Right atrium auricular region (tissue), 2 donors: ENCODE measurements around the gene CFL2. TPM values are rescaled to one million over a fixed set of nuclear protein-coding genes. Genes with fewer than 3 reads are reported as not detected.

Source experiments
- DNase-seq: peaks from one replicate; pipeline ENCODE4 v3.0.0-alpha.2; 2019; ENCODE audit warnings: low spot score
- H3K27ac ChIP-seq, 2 donors: fragments of 200-600 bp; sonication (generic); 1 replicate in 1 of 2; 2 replicates in 1 of 2; pipeline ENCODE4 v1.5.1; 2016 to 2019
- H3K27me3 ChIP-seq, 2 donors: fragments of 200-600 bp; sonication (generic); one replicate each; pipeline versions ENCODE4 v1.5.1 to v1.6.0; 2017 to 2019
- H3K36me3 ChIP-seq: fragments of 200-600 bp; sonication (generic); one replicate; pipeline ENCODE4 v1.5.1; 2016
- H3K4me1 ChIP-seq, 2 donors: fragments of 200-600 bp; sonication (generic); one replicate each; pipeline versions ENCODE4 v1.5.1 to v1.6.0; 2017 to 2019
- H3K4me3 ChIP-seq, 2 donors: fragments of 200-600 bp; sonication (generic); 1 replicate in 1 of 2; 2 replicates in 1 of 2; pipeline ENCODE4 v1.5.1; 2017 to 2019; ENCODE audit warnings: mild to moderate bottlenecking in 1 of 2, moderate library complexity in 1 of 2
- H3K9me3 ChIP-seq, 2 donors: fragments of 200-600 bp; sonication (generic); one replicate each; pipeline ENCODE4 v1.5.1; 2019
- CTCF ChIP-seq, 2 donors: fragments of 200-600 bp; sonication (generic); IDR thresholded peaks; one replicate each; pipeline ENCODE4 v1.5.1; 2019; ENCODE audit warnings: antibody characterized with exemption in 2 of 2
- total RNA-seq, 2 donors: library from RNA; depleted of rRNA; stranded (reverse); fragments of >200 nt; gene quantifications; one replicate each; pipeline ENCODE4 v1.1.0, GENCODE V29; 2016

CFL2 gene
- total RNA-seq, 2 donors from 2014 or later, result 261 to 441 TPM

DNA sequence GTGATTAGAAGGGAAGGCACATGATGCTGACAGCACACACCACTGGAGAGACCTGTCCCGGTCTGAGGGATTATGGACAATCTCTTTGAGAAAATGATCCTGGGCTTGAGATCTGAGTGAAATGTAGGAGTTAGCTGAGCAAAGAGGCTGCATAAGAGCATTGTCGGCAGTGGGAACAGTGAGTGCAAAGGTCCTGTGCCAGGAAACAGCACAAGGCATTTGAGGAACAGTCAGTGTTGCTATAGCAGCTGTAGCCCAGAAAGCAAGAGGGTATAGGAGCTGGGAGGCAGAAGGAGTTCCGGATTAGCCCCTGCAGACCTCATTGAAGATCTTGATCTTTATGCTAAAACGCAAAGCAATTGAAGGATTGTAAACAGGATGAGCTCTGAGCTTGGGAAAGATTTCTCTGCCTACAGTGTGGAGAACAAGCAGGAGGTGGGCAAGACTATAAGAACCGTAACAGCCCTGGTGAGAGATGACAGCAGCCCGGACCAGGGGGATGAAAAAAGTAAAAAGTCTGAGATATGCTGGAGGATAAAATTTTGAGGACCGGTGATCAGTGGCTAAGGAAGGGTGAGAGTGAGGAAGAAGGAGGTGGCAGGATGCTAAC is 28.5 kb downstream of the CFL2 start:
- no peak overlapping the region for H3K27ac ChIP-seq
- no peaks in the 10 kb centered on the region for H3K9me3 ChIP-seq
- no peak for DNase-seq
- no peak for TF ChIP-seq CTCF (IDR thresholded peaks at IDR 0.05)
- no peak overlapping the region for H3K4me3 ChIP-seq
- H3K27me3 ChIP-seq, result no peaks in the 10 kb centered on the region
- no peaks in the 10 kb centered on the region for H3K36me3 ChIP-seq
- H3K4me1 ChIP-seq, result no peaks in the 10 kb centered on the region

GRCh38 chr14:34684578-34684977 is 29.8 kb downstream of the CFL2 start:
- H3K9me3 ChIP-seq, result no peaks in the 10 kb centered on the region
- no peaks in the 10 kb centered on the region for H3K27me3 ChIP-seq
- H3K36me3 ChIP-seq, result no peaks in the 10 kb centered on the region
- no peak for DNase-seq
- H3K27ac ChIP-seq, result no peak overlapping the region
- no peaks in the 10 kb centered on the region for H3K4me1 ChIP-seq
- no peak for TF ChIP-seq CTCF (IDR thresholded peaks at IDR 0.05)
- H3K4me3 ChIP-seq, result no peak overlapping the region

- Histone ChIP-seq H3K36me3 (no peaks in the 10 kb centered on the region), H3K4me3 (no peak overlapping the region), H3K4me1 (no peaks in the 10 kb centered on the region), H3K27me3 (no peaks in the 10 kb centered on the region), H3K27ac (peak overlapping the region in 1 of 2 donors; percentile 45), H3K9me3 (no peaks in the 10 kb centered on the region)
- TF ChIP-seq CTCF (IDR thresholded peaks at IDR 0.05), result no peak
- DNase-seq, result no peak
Measured at GRCh38 chr14:34682787-34683321, 31.5 kb downstream of the CFL2 start.

- Histone ChIP-seq H3K4me3 (no peak overlapping the region), H3K9me3 (no peaks in the 10 kb centered on the region), H3K36me3 (no peaks in the 10 kb centered on the region), H3K27ac (no peak overlapping the region), H3K27me3 (no peaks in the 10 kb centered on the region), H3K4me1 (no peaks in the 10 kb centered on the region)
- no peak for TF ChIP-seq CTCF (IDR thresholded peaks at IDR 0.05)
- no peak for DNase-seq
Measured at GRCh38 chr14:34680806-34681479, 33.5 kb downstream of the CFL2 start.

GRCh38 chr14:34678735-34679134 is 35.7 kb downstream of the CFL2 start:
- H3K4me1 ChIP-seq, result no peaks in the 10 kb centered on the region
- no peak for TF ChIP-seq CTCF (IDR thresholded peaks at IDR 0.05)
- H3K27ac ChIP-seq, result no peak overlapping the region
- H3K36me3 ChIP-seq, result no peaks in the 10 kb centered on the region
- no peak overlapping the region for H3K4me3 ChIP-seq
- H3K27me3 ChIP-seq, result no peaks in the 10 kb centered on the region
- no peaks in the 10 kb centered on the region for H3K9me3 ChIP-seq
- no peak for DNase-seq
